Stimulated activated CD8-positive, alpha-beta memory T cell treated with anti-CD3 and anti-CD28 coated beads, Interleukin-4, amount 100 ng/mL, for 24 hours (primary cell): Measurements from ENCODE around the gene ARHGAP22.

Source experiments
- DNase-seq: peaks from one replicate; pipeline ENCODE4 v3.0.0-alpha.2; 2020; ENCODE audit warnings: low read depth

ARHGAP22 gene

DNA sequence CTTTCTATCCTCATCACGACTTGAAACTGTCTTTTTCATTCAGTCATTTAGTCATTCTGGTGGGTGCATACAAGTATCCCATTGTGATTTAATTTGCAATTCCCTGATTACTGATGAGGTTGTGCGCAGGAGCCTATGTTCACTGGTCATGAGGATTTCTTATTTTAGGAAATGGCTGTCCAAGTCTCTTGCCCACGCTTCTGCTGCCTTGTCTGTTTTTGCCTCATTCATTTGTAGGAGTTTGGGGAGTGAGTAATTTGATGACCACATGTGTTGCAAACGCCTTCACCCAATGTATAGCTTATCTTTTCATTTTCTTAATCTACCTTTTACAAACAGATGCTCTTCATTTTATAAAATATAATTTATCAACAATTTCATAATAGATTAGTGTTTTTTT lies 127.3 kb downstream of the ARHGAP22 start:
- DNase-seq = no peak

DNA sequence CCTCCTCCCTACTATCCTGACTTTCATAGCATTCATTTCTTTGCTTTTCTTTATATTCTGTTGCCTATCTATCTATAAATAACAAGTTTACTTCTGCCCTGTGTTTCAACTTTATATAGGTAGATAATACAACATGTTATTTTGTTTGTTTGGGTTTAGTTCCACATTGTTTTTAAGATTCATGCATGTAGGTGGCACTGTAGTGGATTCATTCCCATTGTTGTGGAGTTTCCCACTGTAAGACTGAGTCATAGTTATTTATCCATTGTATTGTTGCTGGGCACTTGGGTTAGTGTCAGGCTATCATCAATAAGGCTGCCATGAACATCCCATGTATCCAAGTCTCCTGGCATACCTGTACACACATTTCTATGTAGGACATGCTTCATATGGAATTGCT lies 127.7 kb downstream of the ARHGAP22 start:
- DNase-seq = no peak

DNA sequence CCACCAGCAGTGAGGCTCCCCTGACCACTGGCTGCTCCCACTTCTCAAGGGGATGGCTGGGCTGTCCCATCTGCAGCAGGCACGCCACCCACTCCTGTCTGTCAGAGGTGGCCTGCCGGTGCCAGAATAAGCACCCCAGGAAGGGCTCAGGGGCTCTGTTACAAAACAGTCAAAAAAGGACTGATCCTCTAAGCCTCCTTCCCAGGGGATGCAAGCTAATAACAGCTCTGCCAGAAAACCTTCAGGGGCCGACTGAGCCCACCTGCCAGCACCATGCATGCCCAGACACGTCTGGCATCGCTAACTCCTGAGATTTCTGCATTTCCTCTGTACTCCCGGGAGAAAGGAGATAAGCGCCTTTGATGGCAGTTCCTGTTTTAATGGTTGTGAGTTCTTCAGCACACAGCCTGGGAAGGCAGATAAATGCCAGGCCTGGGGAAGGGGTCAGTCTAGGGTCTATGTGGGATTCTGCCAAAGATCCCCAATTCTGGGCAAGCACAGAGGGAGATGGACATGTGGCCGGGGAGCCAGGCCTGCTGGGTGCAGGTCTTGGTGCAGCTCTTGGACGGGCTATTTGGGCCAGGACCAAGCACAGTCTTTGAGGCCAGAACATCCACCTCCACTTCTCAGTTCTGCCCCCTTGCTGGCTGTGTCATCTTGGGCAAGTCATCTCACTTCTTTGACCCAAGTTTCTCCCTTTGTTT lies 128.4 kb downstream of the ARHGAP22 start:
- DNase-seq = no peak

DNA sequence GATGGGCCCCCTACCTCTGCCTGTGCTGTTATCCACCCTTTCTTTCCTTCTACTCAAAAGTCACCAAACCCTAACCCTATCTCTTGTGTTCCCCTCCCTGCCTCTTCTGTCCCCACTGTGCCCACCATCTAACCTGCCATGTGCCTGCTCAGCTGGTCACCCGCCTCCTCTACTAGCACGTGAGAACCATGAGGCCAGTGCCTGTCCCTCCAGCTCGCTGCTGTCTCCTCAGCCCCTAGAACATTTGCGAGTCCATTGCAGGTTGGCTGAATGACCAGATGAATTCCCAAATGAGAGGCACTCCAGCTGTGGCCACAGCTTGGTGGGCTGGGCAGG lies 129.0 kb downstream of the ARHGAP22 start:
- DNase-seq = no peak

DNA sequence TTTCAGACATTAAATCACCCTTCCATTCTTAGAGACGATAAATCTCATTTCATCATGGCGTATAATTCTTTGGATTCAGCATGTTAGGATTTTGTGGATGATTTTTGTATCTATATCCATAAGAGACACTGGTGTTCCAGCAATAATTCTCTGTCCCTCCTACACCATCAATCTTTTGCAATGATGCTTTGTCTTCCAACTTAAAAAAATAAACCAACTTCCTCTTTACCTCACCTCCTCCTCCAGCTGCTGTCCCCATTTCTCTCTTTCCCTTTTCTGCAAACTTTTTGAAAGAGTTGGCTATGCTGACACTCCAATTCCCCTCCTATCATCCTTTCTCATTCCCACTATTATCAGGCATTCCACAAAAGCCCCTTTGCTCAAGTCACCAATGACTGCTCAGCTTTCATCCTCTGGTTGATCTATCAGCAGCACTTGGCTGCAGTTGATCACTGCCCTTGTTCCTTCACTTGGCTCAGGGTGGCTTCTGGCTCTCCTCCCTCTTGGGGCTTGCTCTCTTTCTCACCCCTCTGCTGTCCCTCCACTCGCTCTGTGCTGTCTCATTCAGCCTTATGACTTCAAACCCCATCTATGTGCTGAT lies 130.0 kb downstream of the ARHGAP22 start:
- DNase-seq = no peak

DNA sequence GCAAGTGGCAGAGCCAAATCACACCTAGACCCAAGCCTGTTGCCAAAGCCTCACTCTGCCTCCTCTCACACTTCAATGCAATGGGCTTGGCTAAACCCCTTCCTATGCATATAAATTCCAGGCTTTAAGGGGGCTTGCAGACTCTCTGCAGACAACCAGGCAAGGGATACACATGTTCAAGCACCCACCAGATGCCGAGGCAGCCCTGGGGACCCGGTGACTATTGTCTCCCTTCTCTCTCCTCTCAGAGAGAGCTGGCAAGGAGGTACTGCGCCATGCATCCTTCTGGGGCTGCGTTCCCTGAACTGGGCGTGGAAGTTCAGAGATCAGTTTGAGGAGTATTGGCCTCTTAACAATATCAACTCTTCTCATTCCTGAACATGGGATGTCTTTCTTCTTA lies 131.2 kb downstream of the ARHGAP22 start:
- no peak for DNase-seq

DNA sequence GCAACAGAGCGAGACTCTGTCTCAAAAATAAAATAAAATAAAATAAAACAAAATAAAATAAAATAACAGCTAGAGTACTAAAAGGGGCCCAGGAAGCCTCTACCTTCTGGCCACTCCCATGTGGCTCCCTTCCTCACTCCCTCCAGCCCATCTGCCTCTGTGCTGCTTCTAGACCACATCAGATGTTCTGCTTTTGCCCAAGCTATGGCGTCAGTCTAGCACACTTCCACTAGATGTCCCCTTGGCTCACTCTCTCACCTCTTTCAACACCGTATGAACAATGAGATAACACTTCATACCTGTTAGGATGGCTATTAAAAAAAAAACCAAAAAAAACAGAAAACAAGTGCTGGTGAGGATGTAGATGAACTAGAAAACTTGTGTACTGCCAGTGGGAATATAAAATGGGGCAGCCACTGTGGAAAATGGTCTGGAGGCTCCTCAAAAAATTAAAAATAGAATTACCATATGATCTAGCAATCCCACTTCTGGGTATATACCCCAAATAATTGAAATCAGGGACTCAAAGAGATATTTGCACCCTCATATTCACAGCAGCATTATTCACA lies 132.3 kb downstream of the ARHGAP22 start:
- no peak for DNase-seq

DNA sequence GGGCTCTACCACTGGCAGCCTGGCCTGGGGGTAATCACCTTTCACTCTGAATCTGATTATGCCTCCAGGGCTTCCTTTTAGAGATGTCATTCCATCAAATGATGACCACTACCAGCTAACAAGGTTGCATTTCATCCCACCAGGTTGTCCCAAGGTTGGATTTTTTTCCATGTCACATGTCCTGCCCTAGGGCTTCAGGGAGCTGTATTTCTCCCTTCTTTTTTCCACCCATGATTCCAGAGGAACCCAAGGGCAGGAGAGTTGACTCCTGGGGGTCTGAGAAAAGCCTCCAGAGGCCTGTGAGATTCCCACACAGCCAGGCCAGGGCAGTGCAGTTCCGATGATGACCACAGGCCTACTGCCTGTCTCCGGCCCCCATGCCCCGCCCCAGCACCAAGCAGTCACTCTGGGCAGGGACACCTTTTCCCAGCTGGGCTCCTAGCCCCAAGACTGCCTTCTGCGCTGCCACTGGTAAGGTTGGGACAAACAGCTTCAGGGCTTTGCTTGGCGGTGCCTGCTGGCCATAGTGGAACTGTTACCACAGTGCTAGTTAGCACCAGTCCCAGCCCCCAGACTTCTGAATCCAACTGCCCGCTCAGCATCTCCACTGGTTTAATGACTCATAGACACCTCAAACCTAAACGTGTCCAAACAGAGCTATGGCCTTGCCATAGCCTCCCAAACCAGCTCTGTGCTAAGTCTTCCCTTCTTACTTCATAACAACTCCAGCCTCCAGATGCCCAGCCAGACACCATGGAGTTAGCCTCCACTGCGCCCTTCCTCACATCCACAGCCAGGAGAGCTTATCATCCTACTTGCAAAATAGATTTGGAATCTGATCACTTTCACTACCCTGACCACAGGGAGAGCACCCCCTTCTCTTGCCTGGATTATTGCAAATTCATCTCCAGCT lies 133.7 kb downstream of the ARHGAP22 start:
- no peak for DNase-seq

DNA sequence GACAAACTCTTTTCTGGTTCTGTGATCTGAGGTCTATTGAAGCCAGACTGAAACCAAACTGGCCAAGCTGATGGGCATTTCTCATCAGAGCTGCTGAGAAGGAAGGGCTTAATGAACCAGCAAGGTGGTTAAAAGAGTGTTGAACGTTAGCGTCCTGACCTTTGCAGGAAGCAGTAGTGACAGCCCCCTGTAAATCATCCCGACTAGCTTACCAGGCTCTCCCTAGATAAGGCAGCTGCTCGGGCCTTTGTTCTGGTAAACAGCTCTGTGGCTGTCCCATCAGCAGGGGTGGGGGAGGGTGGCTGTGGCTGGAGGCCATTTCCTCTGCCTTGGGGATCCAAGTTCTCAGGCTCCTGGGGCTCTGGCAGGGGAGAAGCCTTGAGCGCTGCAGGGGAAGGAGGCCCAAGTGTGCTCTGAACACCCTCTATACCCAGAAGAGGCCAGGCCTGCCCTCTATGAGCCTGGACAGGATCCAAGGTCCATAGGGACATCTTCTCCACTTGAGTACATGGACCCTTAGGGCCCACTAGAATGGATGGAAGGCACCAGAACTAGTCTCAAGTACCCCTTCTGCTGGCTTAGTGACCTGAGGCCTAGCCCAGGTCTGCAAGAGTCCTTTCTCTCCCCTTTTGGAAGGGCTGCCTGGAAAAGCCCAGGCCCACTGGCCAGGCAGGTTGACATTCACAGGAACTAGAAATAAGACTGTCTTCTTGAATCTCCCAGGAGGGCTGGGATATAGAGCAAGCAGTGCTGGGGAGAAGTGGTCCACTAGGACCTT lies 134.6 kb downstream of the ARHGAP22 start:
- no peak for DNase-seq

DNA sequence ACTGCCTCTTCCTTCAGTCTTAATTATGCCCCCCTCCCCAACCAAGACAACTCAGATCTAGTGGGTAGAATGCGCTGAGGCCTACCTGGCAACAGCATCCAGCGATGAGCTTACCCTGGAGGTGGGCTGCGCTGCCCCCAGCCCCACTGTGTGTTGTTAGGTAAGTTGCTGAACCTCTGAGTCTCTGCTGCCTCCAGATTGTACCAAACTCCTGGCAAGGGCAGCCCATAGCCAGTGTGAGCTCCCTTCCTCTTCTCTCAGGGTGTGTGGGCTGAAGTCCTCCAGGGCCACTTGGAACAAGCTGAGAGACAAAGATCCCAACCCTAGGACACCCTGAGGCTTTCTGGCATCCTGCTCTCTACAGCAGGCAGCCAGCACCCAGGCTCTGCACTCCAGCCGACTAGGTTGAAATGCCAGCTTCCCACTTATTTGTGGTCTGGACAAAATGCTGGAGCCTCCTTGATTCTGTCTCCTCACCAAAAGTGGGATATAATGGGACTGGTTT lies 135.3 kb downstream of the ARHGAP22 start:
- DNase-seq = no peak

DNA sequence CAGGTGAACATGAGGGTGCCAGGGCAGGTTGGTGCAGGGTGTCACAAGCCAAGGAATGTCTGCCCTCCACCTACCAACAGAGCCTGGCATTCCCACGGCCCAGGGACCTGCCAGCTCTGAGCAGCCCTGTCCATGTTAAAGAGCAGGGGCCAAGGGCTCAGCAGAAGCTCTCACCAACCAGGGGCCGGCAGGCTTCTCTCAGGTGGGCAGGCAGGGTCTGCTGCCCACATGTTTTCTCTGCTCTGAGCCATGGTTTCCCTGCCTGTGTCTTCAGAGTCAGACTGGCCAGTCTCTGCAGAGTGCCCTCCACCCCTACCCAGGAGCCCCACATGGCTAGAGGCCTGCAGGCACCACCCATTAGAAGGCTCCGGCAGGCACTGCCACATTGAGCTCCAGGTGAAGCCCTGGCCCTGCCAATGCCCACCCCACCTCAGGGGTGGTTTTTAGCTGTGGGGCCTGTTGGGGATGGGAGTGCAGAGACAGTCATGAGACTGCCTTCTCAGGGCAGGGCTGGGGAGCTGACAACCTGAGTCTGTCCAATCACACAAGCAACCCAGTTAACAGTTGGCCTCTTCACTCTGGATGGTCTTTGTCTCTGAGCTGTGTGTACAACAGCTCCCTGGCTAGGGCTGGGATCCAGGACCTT lies 135.9 kb downstream of the ARHGAP22 start:
- no peak for DNase-seq

DNA sequence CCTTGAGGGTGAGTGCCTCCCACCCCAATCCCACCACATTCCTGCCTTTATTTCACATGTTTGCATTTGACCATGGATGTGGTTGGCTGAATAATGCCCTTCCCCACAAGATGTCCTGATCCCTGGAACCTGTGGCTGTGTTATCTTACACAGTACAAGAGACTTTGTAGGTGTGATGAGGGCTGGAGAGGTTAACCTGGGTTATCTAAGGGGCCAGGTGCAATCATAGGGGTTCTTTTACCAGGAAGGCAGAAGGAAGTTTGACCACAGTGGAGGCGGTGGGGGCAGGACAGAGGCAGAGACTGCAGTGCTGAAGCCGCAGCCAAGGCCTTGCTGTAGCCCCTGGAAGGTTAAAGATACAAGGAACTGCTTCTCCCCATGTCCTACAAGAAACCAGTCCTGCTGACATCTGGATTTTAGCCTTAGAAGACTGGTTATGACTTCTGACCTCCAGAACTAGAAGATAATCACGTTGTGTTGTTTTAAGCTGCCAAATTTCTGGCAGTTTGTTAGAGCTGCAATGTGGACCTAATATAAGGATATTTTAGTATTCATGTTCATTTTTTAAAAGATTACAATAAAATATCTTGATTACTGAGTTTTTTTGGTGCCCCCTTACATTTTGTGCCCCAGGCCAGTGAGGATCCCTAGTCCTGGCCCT lies 136.6 kb downstream of the ARHGAP22 start:
- DNase-seq = no peak

DNA sequence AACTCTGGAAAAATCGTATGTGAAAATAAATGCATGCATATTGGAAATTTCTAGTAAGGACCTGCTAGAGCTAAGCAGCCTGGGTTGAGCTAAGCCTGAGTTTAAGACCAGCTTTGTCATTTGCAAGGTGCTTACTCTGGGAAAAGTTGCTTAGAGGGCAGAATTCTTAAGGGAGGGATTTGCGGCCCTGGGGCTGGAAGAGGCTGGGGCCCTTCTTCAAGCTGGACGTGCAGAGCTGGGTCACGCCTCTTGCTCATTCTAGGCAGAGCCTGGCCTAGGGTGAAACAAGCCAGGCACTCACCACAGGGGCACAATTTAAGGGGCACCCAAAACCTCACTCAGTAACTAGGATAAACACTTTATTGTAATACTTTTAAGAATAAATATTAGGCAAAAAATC lies 137.2 kb downstream of the ARHGAP22 start:
- DNase-seq = no peak

DNA sequence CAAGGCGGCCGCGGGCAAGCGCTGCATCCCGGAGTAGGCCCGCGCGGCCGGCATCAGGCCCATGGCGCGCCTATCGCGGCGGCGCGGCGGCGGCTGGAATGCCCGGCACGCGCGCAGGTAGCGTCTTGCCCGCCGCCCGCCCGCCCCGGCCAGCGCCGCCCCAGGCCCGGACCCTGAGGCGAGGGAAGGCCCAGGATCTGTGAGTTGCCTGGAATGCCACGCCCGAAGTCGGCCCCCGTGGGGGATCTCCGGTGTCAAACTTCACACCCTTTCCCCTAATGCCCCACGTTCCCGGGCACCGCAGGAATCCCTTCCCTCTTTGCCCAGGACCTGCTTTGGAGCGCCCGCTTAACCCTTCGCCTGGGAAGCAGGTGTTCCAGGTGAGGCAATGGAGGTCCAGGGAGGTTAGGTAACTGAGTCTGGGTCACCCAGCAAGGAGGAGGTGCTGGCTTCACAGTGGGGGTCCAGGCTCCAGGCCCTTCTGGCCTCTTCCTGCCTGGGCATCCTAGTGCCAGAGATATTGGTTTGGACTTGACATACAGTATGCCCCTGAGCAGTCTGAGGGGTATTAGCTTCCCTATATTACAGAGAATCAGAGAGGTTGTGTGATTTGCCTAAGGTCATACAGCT lies 138.1 kb downstream of the ARHGAP22 start:
- no peak for DNase-seq

DNA sequence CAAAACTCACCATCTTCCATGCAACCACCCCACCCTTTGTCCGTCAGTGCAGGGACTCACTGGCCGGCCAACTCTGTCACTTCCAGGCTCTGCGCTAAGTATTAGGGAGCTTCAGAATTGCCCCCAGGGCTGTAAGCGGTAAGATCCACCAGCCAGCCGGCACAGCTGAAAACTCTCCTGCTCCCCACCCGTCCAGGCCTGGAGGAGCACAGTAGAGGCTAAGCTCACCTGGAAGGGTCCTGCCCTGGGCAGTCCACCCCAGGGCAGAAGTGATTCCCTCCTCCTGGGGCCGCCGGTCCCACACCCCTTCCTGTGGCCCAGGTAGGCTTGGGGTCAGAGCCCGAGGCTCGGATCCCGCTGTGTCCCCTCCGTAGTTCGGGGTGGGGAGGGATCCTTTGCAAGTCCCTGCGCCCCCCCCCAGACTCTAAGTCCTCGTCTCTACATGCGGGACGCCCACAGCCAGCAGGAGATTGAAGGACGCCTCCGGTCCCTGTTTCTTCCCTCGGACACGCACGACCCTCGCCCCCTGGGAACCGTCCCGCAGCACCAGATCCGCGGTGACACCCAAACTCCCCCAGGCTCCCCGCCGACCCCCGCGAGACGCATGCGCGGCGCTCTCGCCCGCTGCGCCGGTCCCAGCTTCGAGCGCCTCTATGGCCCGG lies 138.9 kb downstream of the ARHGAP22 start:
- DNase-seq = no peak

DNA sequence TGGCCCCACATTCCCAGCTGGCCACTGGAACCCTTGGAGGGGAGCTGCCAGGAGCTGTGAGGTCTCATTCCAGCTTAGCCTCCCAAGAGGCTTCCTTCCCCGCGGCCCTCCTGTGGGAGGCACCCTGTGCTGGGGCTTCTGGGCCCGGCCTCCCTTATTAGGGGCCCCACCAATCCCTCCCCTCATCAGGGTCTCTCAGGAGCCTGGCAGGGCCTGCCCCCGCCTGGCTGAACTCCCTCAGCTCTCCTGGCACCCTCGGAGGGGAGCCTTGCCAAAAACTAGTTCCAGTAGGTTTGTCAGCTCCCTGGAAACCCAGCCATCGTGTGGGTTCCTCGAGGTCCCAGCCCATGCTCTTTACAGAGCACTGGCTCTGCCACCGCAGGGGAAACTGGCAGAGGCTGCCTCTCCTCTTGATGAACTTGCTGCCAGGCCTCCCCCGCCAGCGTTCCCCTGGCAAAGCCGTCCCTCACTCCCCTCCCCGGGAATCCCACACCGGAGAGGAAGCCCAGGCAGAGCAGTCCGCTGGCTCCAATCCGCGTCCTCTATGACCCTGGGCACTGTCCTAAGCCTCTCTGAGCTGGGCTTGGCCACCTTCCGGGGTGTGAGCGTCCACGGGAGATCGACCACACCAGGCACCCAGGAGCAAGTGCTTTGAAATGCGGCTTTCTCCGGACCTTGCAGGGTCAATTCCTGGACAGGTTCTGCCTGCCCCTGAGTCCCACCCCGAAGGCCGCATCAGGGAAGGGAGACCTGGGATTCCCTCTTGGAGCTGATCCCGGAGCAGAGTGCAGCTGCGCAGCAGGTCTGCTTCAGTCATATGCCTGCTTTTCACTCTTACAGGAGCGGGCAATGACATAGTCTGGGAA lies 139.8 kb downstream of the ARHGAP22 start:
- DNase-seq = no peak

DNA sequence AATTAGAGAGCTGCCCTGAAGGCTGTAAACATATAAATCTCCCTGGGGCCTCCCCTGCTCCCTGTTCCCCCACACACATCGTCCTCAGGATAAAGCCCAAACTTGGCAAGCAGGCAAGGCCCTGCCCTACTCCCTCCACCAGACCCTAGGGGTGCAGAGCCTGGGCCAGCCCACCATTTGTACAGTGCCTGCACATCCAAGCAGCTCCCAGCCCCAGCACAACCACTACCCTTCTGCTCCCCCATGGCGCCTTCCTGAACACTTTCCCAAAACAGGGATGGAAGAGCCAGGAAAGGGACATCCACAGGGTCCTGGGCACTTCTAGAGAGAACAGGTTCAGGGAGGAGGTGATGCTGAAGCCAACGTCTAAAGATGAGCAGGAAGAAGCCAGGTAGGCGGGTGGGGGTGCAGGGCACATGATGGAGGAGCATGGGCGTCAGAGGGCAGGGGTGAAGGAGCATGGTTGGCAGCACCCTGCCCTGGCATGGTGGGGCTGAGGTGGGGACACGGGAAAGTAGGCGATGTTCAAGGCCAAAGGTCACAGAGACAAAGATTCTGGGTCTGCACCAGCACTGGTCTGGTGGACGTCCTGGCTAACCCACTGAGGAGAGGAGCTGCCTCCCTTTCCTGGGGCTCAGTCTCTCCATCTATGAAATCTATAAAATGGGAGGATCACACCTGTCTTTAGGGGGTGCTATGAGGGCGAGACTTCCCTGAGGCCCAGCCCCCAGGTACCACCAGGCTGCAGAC lies 140.6 kb downstream of the ARHGAP22 start:
- DNase-seq = no peak
